ENCODE data around the gene AKAP6. TPM values are rescaled to one million over a fixed set of nuclear protein-coding genes. Genes with fewer than 3 reads are reported as not detected.
A peak's percentile ranks its signal among the peaks of the same experiment; 100 is the strongest.

Gene AKAP6
- total and polyA plus RNA-seq, 2 experiments from 2014 or later, result 0.38 to 0.42 TPM

DNA sequence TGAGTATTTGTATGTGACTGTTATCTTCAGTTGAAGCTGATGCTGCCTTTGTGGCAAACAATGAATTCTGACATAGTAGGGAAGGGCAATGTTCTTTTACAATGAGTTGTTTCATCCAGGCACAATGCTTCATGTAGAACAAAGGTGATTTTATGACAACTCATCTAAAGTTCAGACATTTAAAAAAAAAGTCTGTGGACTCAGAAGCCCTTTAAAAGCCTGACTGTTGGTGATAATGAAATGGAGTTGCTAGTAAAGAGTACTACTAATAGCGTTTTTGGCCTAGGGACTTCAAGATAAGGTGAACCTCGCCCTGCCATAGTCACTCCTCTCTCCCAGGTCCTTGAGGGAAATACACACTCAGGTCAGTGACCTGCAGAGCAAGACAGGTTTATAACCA is 105.1 kb downstream of the AKAP6 start:
- Histone ChIP-seq H3K27me3 (ENCODE audit: insufficient read depth) (no peaks in the 10 kb centered on the region), H3K36me3 (ENCODE audit: insufficient read depth) (no peaks in the 10 kb centered on the region), H3K9me2 (ENCODE audit: insufficient read depth) (peaks cover 10% of the 10 kb centered on the region; the same call in 1 of the 2 replicates), H3K4me2 (no peak overlapping the region), H3K4me1 (ENCODE audit: insufficient read depth) (no peaks in the 10 kb centered on the region; the same call in 1 of the 2 replicates), H3F3A (replicated peaks; ENCODE audit: low read depth) (no peaks in the 10 kb centered on the region), H4K20me1 (replicated peaks; ENCODE audit: insufficient read depth) (no peaks in the 10 kb centered on the region), H2AFZ (peak overlapping the region; percentile 86; the same call in 1 of the 2 replicates), H3K27ac (ENCODE audit: low read depth) (no peak overlapping the region), H3K79me2 (replicated peaks; ENCODE audit: insufficient read depth) (no peaks in the 10 kb centered on the region), H3K4me3 (no peak overlapping the region)
- ATAC-seq (no peak), DNase-seq (ENCODE audit: low spot score) (no peak)
- H3K27me3 Mint-ChIP-seq (ENCODE audit: insufficient read depth, low read depth, poor library complexity), result no peaks in the 10 kb centered on the region
- H3K36me3 Mint-ChIP-seq (ENCODE audit: low read depth), result no peaks in the 10 kb centered on the region
- no peaks in the 10 kb centered on the region; the same call in 2 of the 3 replicates for H3K9me3 Mint-ChIP-seq
- H3K27ac Mint-ChIP-seq, result no peak overlapping the region
- H3K4me3 Mint-ChIP-seq, result no peak overlapping the region
- 0 out of 3 replicates have a peak, but pooled peaks cover 4% of the 10 kb centered on the region for H3K4me1 Mint-ChIP-seq
- no peak for TF ChIP-seq POLR2AphosphoS5 (IDR thresholded peaks at IDR 0.05; ENCODE audit: low read depth)
- TF ChIP-seq, protein P1, sequence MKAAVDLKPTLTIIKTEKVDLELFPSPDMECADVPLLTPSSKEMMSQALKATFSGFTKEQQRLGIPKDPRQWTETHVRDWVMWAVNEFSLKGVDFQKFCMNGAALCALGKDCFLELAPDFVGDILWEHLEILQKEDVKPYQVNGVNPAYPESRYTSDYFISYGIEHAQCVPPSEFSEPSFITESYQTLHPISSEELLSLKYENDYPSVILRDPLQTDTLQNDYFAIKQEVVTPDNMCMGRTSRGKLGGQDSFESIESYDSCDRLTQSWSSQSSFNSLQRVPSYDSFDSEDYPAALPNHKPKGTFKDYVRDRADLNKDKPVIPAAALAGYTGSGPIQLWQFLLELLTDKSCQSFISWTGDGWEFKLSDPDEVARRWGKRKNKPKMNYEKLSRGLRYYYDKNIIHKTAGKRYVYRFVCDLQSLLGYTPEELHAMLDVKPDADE (IDR thresholded peaks at IDR 0.05), result no peak
- TF ChIP-seq, protein P2, sequence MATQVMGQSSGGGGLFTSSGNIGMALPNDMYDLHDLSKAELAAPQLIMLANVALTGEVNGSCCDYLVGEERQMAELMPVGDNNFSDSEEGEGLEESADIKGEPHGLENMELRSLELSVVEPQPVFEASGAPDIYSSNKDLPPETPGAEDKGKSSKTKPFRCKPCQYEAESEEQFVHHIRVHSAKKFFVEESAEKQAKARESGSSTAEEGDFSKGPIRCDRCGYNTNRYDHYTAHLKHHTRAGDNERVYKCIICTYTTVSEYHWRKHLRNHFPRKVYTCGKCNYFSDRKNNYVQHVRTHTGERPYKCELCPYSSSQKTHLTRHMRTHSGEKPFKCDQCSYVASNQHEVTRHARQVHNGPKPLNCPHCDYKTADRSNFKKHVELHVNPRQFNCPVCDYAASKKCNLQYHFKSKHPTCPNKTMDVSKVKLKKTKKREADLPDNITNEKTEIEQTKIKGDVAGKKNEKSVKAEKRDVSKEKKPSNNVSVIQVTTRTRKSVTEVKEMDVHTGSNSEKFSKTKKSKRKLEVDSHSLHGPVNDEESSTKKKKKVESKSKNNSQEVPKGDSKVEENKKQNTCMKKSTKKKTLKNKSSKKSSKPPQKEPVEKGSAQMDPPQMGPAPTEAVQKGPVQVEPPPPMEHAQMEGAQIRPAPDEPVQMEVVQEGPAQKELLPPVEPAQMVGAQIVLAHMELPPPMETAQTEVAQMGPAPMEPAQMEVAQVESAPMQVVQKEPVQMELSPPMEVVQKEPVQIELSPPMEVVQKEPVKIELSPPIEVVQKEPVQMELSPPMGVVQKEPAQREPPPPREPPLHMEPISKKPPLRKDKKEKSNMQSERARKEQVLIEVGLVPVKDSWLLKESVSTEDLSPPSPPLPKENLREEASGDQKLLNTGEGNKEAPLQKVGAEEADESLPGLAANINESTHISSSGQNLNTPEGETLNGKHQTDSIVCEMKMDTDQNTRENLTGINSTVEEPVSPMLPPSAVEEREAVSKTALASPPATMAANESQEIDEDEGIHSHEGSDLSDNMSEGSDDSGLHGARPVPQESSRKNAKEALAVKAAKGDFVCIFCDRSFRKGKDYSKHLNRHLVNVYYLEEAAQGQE (IDR thresholded peaks at IDR 0.05; ENCODE audit: unreplicated experiment), result no peak
- no peak for TF ChIP-seq JUNB (IDR thresholded peaks at IDR 0.05; ENCODE audit: unreplicated experiment)
- no peak for TF ChIP-seq NANOG (IDR thresholded peaks at IDR 0.05; ENCODE audit: borderline replicate concordance)
- TF ChIP-seq ZNF331 (CRISPR knock-in tag; IDR thresholded peaks at IDR 0.05; ENCODE audit: low read depth), result no peak
- TF ChIP-seq STAT1 (IDR thresholded peaks at IDR 0.05; ENCODE audit: unreplicated experiment), result no peak
- TF ChIP-seq, protein P3, sequence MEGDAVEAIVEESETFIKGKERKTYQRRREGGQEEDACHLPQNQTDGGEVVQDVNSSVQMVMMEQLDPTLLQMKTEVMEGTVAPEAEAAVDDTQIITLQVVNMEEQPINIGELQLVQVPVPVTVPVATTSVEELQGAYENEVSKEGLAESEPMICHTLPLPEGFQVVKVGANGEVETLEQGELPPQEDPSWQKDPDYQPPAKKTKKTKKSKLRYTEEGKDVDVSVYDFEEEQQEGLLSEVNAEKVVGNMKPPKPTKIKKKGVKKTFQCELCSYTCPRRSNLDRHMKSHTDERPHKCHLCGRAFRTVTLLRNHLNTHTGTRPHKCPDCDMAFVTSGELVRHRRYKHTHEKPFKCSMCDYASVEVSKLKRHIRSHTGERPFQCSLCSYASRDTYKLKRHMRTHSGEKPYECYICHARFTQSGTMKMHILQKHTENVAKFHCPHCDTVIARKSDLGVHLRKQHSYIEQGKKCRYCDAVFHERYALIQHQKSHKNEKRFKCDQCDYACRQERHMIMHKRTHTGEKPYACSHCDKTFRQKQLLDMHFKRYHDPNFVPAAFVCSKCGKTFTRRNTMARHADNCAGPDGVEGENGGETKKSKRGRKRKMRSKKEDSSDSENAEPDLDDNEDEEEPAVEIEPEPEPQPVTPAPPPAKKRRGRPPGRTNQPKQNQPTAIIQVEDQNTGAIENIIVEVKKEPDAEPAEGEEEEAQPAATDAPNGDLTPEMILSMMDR (conservative IDR thresholded peaks at IDR 0.05; ENCODE audit: low read depth in 2 of 2), result no peak
- no peak for TF ChIP-seq EZH2phosphoT487 (IDR thresholded peaks at IDR 0.05; ENCODE audit: unreplicated experiment)
- no peak for TF ChIP-seq ZNF114 (CRISPR knock-in tag; IDR thresholded peaks at IDR 0.05)
- no peak for TF ChIP-seq CREB1 (CRISPR knock-in tag; IDR thresholded peaks at IDR 0.05; ENCODE audit: low read depth)

All from GM23338 (cell line).